GM10847 (cell line): ENCODE measurements around the gene ZFP82.

Experiments used
- POLR2A ChIP-seq: IDR thresholded peaks from 2 replicates; pipeline ENCODE4 v1.6.1; 2011; ENCODE audit not compliant: insufficient read length; ENCODE audit errors: extremely low read depth

ZFP82 gene

GRCh38 chr19:36418287-36419001 is at the start of gene ZFP82:
TSS of gene ZFP82 (minus strand) at chr19:36418644. CDS start at chr19:36409789, 8,855 bp downstream.
- TF ChIP-seq POLR2A: peak; percentile 76

GRCh38 chr19:36460046-36460445 is 41.6 kb upstream of the ZFP82 start:
- TF ChIP-seq POLR2A: no peak

DNA sequence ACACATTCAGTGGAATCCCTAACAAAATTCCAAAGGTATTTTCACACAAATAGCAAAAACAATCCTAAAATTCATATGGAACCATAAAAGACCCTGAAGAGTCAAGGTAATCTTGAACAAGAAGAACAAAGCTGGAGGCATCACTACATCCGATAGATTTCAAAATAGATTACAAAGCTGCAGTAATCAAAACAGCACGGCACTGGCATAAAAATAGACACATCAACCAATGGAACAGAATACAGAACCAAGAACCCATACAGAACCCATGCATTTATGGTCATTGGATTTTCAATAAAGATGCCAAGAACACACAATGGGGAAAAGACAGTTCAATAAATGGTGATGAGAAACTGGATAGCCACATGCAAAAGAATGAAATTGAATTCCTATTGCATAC is 38.4 kb upstream of the ZFP82 start:
- TF ChIP-seq POLR2A: no peak

GRCh38 chr19:36449059-36449670 is 30.7 kb upstream of the ZFP82 start:
- TF ChIP-seq POLR2A: no peak

GRCh38 chr19:36441339-36441738 is 22.9 kb upstream of the ZFP82 start:
- no peak for TF ChIP-seq POLR2A

GRCh38 chr19:36436531-36436930 is 18.1 kb upstream of the ZFP82 start:
- no peak for TF ChIP-seq POLR2A

DNA sequence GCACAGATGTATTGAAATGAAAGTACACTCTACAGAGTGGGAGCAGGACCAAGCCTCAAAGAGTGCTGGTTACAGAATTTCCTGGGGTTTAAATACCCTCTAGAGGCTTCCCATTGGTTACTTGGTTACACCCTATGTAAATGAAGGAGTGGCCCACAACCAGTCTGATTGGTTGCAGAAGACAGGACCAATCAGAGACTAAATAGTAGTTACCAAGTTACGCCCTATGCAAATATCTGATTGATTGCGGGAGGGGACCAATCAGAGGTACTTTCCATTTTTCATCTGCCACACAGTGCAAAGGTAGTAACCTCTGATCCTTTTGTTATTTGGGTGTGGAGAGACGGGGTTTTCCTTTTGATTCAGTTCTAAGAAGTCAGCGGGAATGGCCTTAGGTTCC is 5.5 kb upstream of the ZFP82 start:
- no peak for TF ChIP-seq POLR2A

GRCh38 chr19:36421749-36422481 is 3.5 kb upstream of the ZFP82 start:
- no peak for TF ChIP-seq POLR2A

GRCh38 chr19:36420961-36421748 is 2.7 kb upstream of the ZFP82 start:
- no peak for TF ChIP-seq POLR2A

DNA sequence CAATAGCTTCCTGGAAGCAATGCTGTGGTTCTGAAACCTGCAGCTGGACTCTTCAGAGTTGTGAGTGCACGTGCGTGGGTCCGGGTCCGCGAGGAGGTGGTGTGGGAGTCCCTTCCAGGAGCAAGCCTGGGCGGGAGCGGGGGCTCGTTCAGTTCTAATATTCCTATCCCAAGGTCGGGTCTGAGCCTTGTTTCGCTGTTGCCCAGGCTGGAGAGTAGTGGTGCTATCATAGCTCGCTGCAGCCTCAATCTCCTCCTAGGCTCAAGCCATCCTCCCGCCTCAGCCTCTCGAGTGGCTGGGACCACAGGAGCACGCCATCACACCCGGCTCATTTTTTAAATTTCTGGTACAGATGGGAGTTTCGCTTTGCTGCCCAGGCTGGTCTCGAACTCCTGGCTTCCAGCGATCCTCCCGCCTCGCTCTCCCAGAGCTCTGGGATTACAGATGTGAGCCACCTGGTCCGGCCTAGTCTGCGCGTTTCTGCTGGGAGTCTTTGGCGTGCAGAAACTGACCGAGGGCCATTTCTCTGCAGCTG is 625 bp downstream of the ZFP82 start:
- TF ChIP-seq POLR2A: no peak

DNA sequence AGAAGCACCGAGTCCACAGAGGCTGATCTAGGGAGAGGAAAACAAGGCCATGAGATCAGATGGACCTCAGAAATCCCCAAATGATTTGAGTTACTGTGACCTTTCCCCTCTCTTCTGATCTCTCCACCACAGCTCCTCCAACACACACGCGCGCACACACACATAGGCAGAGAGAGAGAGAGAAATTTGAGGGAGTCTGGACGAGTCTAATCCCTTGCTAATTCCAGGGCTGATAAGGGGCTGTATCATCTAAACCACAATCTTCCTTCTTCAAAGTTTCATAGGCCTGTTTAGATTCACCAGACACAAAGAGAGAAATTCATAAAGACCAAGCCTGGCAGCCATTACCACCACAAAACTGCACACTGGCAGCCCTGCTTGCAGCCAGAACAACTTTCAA is 8.6 kb downstream of the ZFP82 start:
- no peak for TF ChIP-seq POLR2A

DNA sequence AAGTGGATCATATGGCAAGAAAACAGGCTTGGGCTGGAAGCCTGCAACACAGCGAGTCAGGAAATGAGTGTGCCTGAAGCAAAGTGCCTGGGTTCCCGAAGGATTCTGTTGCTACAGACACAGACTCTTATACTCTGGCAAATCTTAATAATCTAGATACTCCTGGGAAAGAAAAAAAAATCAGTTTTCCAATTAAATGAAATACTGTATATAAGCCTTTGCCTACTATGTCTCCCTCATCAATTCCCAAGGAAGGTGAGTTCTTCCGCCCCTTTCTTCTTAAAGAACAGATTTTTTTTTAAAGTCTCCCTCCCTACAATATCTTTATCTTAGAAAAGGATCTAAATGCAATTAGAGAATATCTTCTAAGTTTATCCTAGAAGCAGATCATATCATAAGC is 10.3 kb downstream of the ZFP82 start:
- no peak for TF ChIP-seq POLR2A

DNA sequence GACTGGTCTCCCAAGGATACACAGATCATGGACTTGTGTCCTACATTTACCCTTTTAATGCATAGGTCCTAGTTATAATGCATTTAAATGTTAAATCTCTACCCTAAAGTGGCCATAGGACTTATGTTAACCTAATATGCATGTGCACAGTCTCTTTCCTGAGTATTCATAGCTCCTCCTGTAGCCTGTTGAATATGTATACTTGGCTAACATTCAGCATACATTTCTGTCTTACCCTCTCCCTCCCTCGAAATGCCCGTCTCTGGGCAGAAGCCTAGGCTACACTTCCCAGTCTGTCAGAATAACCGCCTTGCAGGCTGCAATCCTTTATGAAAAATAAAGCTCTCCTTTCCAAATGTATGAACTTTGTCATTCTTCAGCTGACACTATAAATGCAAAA is 13.9 kb downstream of the ZFP82 start:
- no peak for TF ChIP-seq POLR2A

DNA sequence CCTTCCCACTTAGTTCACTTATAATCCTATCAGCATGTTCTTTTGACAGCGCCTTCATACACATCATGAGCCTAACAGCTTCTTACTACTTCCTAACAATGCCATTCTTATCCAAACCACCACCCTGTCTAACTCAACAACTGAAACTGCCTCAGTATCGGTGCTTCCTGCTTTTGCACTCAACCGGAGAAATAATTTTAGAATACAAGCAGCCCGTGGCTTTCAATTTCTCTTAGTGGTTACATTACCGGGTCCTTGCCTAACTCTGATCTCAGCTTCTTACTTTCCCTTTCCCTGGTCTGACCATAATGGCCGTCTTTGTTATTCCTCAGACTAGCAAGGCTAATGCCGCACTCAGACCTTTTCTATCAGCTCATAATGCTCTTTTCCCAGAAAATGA is 17.0 kb downstream of the ZFP82 start:
- TF ChIP-seq POLR2A: no peak

GRCh38 chr19:36398571-36398970 is 19.9 kb downstream of the ZFP82 start:
- TF ChIP-seq POLR2A: no peak

- no peak for TF ChIP-seq POLR2A
These were observed 25.3 kb downstream of the ZFP82 start for GRCh38 chr19:36392916-36393673.
